GM21717 (cell line): Measurements from ENCODE around the gene GIT1.
"Not testable (repeated sequence)": the region's sequence is repeated elsewhere in the genome, so short reads cannot be mapped to it uniquely, and the experiment has no call there.

ENCODE experiments used
- ATAC-seq: cut with Tn5 transposase; IDR thresholded peaks from one replicate; pipeline ENCODE4 v1.9.1; 2021; ENCODE audit warnings: mild to moderate bottlenecking, moderate library complexity; ENCODE audit not compliant: unreplicated experiment

GIT1 gene

DNA sequence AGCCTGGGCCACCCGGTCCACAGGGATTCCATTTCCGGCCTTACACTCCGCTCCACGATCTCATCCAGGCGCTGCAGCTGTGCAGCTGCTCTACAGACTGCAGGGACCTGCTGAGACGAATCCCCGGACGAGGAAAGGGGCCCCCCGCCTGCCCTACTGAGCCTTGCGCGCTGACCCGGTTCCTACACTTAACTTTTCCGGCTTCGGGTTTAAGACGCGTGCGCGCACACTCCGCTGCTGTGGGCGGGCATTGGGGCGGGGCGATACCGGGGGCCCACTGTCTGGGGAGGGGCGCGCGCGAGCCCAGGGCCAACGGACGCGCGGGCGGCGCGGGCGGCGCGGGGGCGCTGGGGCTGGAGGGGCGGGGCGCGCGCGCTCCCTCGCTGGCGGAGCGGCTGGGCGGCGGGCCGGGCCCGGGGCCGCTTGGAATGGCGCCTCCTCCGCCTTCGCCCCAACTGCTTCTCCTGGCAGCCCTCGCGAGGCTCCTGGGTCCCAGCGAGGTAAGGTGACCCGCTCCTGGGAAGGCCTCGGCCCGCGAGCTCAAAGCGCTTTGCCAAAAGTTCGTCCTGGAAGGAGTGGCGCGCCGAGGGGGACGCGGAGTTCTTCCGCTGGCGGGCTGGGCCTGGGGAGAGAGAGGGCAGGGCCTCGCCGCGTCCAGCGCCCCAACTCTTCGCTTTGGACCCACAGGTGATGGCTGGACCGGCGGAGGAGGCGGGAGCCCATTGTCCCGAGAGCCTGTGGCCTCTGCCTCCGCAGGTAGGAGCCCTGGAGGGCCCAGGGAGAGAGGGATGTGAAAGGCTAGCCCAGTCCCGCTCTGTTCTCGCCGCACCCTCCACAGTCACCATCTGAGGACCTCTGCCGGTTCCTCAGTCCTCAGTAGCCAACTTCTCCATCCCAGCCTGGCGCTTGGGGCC lies 20.9 kb downstream of the GIT1 start, which contains the start of gene TP53I13:
TSS of gene TP53I13 (plus strand) at position 371 of the 914 bp plus-strand sequence. CDS start at position 429, 58 bp downstream.
- peak; percentile 38 for ATAC-seq

GRCh38 chr17:29567554-29568330 lies 21.7 kb downstream of the GIT1 start:
- peak; percentile 41 for ATAC-seq

DNA sequence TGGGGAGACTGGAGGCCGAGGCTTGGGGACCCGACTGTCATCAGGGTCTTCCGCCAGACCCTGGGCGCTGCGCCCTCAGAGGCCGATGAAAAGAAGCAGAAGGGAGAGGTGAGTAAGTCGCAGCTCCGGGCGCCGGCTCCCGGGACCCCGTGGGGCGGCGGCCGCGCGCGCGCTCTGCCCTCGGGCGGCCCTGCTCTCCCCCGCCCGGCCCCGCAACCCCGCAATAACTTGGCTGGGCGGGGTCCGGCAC lies 22.2 kb downstream of the GIT1 start:
- no peak for ATAC-seq

- no peak for ATAC-seq
Measured at GRCh38 chr17:29566473-29567303, 22.8 kb downstream of the GIT1 start, which contains the start of gene ABHD15. ABHD15 (minus strand) TSS chr17:29567037; CDS start chr17:29566966, 71 bp downstream.

GRCh38 chr17:29565643-29566472 lies 23.6 kb downstream of the GIT1 start:
- no peak for ATAC-seq

GRCh38 chr17:29563816-29564215 lies 25.6 kb downstream of the GIT1 start:
- ATAC-seq, result no peak

GRCh38 chr17:29562615-29563014 lies 26.8 kb downstream of the GIT1 start:
- ATAC-seq, result no peak

DNA sequence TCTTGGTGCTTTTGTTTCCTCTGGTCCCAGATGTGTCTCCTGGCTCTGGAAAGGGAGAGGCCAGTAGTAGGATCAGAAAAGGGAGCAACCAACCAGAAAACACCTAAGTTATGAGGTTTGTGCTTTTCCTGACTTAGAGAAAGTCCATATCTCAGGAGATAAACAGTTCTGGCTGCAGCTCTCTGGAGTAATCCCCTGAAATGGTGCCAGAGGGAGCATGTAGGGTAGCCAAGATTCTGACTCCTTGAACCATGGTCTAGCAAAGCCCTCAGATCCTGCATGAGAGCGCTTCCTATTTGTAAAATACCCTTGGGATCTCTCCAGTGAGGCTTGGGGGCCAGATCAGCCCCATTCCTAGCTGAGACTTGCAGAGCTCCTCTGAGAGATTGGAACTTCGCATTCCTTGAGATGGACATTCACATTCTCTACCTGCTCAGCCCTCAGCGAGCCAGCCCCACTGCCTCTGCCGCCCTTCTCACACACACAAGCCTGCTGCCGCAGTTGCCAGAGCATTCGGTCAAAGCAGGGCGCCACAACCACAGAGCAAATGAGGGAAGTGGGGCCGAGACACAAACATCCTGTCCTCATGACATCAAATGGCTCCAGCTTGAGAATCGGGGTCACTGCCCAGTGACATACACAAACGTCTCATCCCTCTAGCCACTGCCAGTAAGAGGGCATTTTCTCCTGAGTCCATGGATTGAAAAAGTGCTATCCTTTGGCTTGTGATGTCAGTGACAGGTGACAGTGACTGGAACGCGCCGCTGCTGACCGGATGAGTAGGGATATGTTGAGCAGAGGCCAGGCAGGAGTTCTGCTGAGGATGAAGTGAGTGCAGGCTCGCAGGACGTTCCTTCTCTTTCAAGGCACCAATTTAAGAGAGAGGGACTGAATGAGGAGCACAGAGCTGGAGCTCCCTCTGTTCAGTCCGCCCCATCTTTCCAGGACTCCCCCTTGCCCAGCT lies 27.6 kb downstream of the GIT1 start:
- no peak for ATAC-seq

GRCh38 chr17:29560316-29560715 lies 29.1 kb downstream of the GIT1 start:
- ATAC-seq, result no peak

DNA sequence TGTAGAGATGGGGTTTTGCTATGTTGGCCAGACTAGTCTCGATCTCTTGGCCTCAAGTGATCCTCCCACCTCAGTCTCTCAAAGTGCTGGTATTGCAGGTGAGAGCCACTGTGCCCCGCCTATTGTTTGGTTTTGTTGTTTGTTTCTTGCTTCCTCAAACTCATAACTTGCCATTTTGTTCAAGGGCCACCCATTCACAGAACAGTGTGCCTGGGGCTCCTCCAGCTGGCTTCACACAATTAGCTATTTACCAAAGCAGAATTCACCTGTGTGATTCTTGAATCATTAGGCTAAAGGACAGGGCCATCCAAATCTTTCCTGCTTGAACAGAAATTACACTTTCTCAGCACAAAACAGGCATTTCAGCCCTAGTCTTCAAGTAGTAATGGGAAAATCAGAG lies 29.8 kb downstream of the GIT1 start:
- ATAC-seq, result no peak

- ATAC-seq, result not testable (repeated sequence)
Measured at GRCh38 chr17:29558139-29558538, 31.3 kb downstream of the GIT1 start.

- ATAC-seq, result no peak
Measured at GRCh38 chr17:29557739-29558116, 31.7 kb downstream of the GIT1 start.

GRCh38 chr17:29557085-29557738 lies 32.2 kb downstream of the GIT1 start:
- no peak for ATAC-seq

GRCh38 chr17:29555840-29556239 lies 33.6 kb downstream of the GIT1 start:
- ATAC-seq, result no peak

- no peak for ATAC-seq
Measured at GRCh38 chr17:29549177-29549923, 40.1 kb downstream of the GIT1 start.

GRCh38 chr17:29546830-29547229 lies 42.6 kb downstream of the GIT1 start:
- ATAC-seq, result no peak

- no peak for ATAC-seq
Measured at GRCh38 chr17:29546085-29546484, 43.4 kb downstream of the GIT1 start.

DNA sequence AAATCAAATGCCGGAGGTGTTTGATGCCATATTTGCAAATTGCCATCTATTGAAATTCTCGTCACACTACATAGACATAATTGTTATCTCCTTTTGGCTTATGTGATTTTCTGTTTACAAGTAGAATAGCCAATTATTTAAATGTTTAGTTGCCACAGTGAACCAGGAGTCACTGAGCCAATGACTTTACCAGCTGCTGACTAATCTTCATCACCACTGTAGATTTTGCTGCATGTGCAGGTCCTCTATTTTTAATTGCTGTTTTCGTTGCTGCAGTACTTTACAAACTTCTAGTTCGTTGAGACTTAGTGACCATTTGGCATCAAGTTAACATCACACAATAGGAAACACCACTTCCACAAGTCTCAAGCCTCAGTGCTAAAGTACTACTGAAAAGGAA lies 45.4 kb downstream of the GIT1 start:
- ATAC-seq, result no peak
